ENCODE data around the gene USP11. TPM values are rescaled to one million over a fixed set of nuclear protein-coding genes. Genes with fewer than 3 reads are reported as not detected.

Gene USP11
- total and polyA plus RNA-seq, 4 donors: 22.9 to 74.8 (median 40.2) TPM

DNA sequence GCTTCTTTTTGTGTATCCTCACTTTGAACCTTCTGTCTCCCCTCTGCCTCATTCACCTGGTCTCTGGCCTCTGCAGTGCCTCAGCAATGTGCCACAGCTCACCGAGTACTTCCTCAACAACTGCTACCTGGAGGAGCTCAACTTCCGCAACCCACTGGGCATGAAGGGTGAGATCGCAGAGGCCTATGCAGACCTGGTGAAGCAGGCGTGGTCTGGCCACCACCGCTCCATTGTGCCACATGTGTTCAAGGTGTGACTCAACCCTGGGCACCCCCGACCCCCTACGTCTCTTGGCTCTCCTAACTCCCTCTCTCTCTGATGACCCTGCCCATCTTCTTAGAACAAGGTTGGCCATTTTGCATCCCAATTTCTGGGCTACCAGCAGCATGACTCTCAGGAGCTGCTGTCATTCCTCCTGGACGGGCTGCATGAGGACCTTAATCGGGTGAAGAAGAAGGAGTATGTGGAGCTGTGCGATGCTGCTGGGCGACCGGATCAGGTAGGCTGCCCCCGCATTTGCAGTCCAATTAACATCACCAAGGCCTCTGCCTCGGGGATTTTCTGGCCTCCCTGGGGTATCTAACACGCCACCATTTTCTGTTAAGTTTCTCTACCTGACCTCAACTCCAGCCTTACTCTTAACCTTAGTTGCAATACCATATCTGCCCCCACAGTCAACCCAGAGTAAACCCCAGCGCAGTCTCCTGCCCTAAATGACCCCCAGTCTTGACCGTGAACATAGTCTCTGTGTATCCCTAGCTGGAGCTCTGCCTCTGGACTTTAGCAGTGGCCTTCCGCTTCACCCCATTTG lies 8.6 kb downstream of the USP11 start:
- Histone ChIP-seq H3K9me3 (ENCODE audit: control insufficient read depth in 4 of 4, insufficient read depth in 3 of 4, low read length in 3 of 4) (peaks cover 0 to 2% (median 0%) of the 10 kb centered on the region in 4 donors), H3K4me1 (ENCODE audit: control insufficient read depth in 5 of 5, insufficient read depth in 5 of 5, low read length in 5 of 5) (no peaks in the 10 kb centered on the region), H3K36me3 (ENCODE audit: control insufficient read depth in 4 of 4, insufficient read depth in 4 of 4, low read length in 4 of 4) (peaks cover 4 to 47% (median 27%) of the 10 kb centered on the region in 4 donors), H3K27ac (ENCODE audit: low read depth in 1 of 2, low read length in 1 of 2) (no peak overlapping the region), H3K9ac (ENCODE audit: insufficient read depth in 1 of 2, low read length in 2 of 2) (no peak overlapping the region), H3K4me3 (no peak overlapping the region), H3K27me3 (ENCODE audit: control insufficient read depth in 3 of 3, insufficient read depth in 3 of 3, low read length in 2 of 3) (peaks cover 0 to 51% (median 15%) of the 10 kb centered on the region in 3 donors)
- no peak for ATAC-seq (ENCODE audit: insufficient read depth, low FRiP score)
- WGBS, 2 donors: 94 to 96% methylated on average over 18 of the region's 18 CpGs
- no peak for DNase-seq
- TF ChIP-seq, protein P1, sequence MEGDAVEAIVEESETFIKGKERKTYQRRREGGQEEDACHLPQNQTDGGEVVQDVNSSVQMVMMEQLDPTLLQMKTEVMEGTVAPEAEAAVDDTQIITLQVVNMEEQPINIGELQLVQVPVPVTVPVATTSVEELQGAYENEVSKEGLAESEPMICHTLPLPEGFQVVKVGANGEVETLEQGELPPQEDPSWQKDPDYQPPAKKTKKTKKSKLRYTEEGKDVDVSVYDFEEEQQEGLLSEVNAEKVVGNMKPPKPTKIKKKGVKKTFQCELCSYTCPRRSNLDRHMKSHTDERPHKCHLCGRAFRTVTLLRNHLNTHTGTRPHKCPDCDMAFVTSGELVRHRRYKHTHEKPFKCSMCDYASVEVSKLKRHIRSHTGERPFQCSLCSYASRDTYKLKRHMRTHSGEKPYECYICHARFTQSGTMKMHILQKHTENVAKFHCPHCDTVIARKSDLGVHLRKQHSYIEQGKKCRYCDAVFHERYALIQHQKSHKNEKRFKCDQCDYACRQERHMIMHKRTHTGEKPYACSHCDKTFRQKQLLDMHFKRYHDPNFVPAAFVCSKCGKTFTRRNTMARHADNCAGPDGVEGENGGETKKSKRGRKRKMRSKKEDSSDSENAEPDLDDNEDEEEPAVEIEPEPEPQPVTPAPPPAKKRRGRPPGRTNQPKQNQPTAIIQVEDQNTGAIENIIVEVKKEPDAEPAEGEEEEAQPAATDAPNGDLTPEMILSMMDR (IDR thresholded peaks at IDR 0.05; ENCODE audit: control extremely low read depth, extremely low read depth): no peak

DNA sequence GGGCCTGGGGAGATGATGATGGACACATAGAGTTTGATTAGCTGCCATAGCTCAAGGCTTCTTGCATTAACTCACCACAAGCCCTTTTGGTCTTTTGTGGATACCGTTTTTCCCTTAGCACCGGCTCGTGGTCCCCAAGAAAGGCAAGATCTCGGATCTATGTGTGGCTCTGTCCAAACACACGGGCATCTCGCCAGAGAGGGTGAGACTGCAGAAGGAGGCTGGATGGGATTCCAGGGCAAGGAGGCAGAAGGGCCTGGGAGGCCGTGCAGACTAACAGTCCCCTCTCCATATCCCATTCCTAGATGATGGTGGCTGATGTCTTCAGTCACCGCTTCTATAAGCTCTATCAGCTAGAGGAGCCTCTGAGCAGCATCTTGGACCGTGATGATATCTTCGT lies 9.5 kb downstream of the USP11 start:
- Histone ChIP-seq H3K27ac (ENCODE audit: low read depth in 1 of 2, low read length in 1 of 2) (no peak overlapping the region), H3K9me3 (ENCODE audit: control insufficient read depth in 4 of 4, insufficient read depth in 3 of 4, low read length in 3 of 4) (peaks cover 0 to 2% (median 0%) of the 10 kb centered on the region in 4 donors), H3K4me1 (ENCODE audit: control insufficient read depth in 5 of 5, insufficient read depth in 5 of 5, low read length in 5 of 5) (no peaks in the 10 kb centered on the region), H3K36me3 (ENCODE audit: control insufficient read depth in 4 of 4, insufficient read depth in 4 of 4, low read length in 4 of 4) (peaks cover 5 to 47% (median 27%) of the 10 kb centered on the region in 4 donors), H3K4me3 (no peak overlapping the region), H3K9ac (ENCODE audit: insufficient read depth in 1 of 2, low read length in 2 of 2) (no peak overlapping the region), H3K27me3 (ENCODE audit: control insufficient read depth in 3 of 3, insufficient read depth in 3 of 3, low read length in 2 of 3) (peaks cover 0 to 43% (median 17%) of the 10 kb centered on the region in 3 donors)
- TF ChIP-seq, protein P1 (IDR thresholded peaks at IDR 0.05; ENCODE audit: control extremely low read depth, extremely low read depth): no peak
- ATAC-seq (ENCODE audit: insufficient read depth, low FRiP score): no peak
- WGBS, 2 donors: 87 to 88% methylated on average over 10 of the region's 10 CpGs
- no peak for DNase-seq

DNA sequence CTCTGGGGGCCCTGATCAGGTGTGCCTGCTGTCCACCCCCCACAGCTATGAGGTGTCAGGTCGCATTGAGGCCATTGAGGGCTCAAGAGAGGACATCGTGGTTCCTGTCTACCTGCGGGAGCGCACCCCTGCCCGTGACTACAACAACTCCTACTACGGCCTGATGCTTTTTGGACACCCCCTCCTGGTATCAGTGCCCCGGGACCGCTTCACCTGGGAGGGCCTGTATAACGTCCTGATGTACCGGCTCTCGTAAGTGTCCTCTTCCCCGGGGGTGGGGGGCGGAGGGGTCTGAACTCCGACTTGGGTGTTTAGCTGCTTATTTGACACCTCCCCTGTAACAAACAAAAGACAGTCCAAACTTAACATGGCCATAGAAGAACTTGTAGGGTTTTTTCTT lies 10.5 kb downstream of the USP11 start:
- no peak for DNase-seq
- H3K27ac ChIP-seq (ENCODE audit: low read depth in 1 of 2, low read length in 1 of 2): no peak overlapping the region
- H3K36me3 ChIP-seq (ENCODE audit: control insufficient read depth in 4 of 4, insufficient read depth in 4 of 4, low read length in 4 of 4): peaks cover 6 to 47% (median 27%) of the 10 kb centered on the region in 4 donors
- TF ChIP-seq, protein P1 (IDR thresholded peaks at IDR 0.05; ENCODE audit: control extremely low read depth, extremely low read depth): no peak
- peaks cover 0 to 2% (median 0%) of the 10 kb centered on the region in 4 donors for H3K9me3 ChIP-seq (ENCODE audit: control insufficient read depth in 4 of 4, insufficient read depth in 3 of 4, low read length in 3 of 4)
- no peak for ATAC-seq (ENCODE audit: insufficient read depth, low FRiP score)
- peaks cover 0 to 38% (median 20%) of the 10 kb centered on the region in 3 donors for H3K27me3 ChIP-seq (ENCODE audit: control insufficient read depth in 3 of 3, insufficient read depth in 3 of 3, low read length in 2 of 3)
- no peaks in the 10 kb centered on the region for H3K4me1 ChIP-seq (ENCODE audit: control insufficient read depth in 5 of 5, insufficient read depth in 5 of 5, low read length in 5 of 5)
- no peak overlapping the region for H3K4me3 ChIP-seq
- no peak overlapping the region for H3K9ac ChIP-seq (ENCODE audit: insufficient read depth in 1 of 2, low read length in 2 of 2)
- WGBS, 2 donors: 94 to 99% methylated on average over 13 to 14 of the region's 14 CpGs
